Glomerular endothelial cell (primary cell): Measurements from ENCODE around the gene KIF4A. TPM values are rescaled to one million over a fixed set of nuclear protein-coding genes. Genes with fewer than 3 reads are reported as not detected.

Experiments used
- DNase-seq: peaks from one replicate; pipeline ENCODE4 v3.0.0-alpha.2; 2011; ENCODE audit warnings: low read depth, low spot score; ENCODE audit errors: extremely low read depth
- total RNA-seq: library from RNA; depleted of rRNA; stranded (reverse); fragments of >200 nt; gene quantifications from 2 replicates; pipeline ENCODE4 v1.2.3, GENCODE V29; 2015

The KIF4A gene
- total RNA-seq, 1 donor from 2014 or later: 6.3 TPM

DNA sequence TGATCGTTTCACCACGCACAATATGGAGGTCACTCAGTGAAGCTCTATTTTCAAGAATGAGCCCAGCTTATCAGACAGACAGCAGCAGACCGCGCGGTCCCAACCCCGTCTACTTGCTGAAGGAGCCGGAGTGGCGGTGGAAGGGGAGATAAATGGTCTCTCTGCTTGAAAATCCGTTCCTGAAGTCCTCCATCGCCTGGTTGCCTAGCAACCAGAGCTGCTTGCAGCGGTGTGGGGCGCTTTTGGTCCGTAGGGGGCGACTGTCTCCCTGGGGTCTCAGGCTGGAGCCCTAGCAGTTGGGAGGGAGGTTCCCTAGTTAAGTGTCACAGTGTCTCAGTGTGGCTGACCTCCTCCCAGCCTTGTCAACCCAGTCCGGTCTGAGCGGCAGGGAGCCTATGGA lies 146.4 kb downstream of the KIF4A start:
- no peak for DNase-seq

DNA sequence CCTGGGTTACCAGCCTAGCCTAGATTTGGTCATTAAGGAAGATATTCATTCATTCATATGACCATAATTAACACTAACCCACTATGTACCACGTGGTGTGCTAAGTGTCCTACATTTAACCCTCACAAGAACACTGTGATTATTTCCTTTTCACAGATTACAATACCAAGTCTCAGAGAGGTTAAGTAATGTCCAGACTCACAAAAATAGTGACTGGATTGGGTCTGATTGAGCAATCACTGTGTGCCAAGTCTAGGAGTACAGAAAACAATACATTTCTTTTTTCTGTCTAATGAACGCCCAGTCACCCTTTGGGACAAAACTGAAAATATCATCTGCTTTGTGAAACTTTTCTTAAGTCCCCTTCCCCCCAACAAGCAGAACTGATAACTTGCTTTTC lies 147.1 kb downstream of the KIF4A start:
- no peak for DNase-seq

DNA sequence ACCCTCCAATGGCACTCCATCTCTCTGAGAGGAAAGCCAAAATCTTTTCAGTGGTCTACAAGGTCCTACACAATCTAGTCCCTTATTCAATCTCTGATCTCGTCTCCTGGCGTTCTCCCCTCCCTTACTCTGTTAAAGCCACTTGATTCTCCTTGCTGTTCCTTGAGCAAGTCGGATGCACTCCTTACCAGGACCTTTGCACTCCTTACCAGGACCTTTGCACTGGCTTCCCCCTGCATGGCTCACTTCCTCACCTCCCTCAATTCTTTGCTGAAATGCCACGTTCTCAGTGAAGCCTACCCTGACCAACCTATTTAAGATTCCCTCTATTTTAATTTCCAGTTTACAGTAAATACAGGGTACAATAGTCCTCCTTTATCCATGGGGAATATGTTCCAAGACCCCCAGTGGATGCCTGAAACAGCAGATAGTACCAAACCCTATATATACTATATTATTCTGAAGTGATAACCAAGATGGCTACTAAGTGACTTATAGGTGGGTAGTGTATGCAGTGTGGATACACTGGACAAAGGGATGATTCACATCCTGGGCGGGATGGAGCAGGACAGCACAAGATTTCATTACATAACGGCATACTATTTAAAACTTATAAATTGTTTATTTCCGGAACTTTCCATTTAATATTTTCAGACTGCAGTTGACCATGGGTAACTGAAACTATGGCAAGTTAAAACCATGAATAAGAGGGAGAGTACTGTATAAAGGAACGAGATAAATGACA lies 148.2 kb downstream of the KIF4A start:
- DNase-seq: no peak

DNA sequence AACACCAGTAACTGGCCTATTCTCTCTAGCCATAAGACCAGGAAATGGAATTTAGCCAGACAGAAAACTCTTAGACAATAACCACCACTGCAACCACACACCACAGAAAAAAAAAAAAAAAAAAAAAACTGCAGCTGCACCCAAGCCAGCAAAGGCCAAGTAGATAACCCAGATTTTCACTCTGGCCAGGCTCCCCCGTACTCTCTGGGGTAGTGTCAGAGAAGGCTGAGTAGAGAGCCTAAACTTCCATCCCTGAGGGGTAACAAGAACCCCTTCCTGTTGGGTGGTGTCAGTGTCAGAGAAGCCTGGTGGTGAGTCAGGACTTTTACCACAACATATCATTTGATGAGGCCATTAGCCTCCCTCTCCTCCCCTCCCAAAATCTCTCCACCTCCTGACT lies 149.1 kb downstream of the KIF4A start:
- no peak for DNase-seq

DNA sequence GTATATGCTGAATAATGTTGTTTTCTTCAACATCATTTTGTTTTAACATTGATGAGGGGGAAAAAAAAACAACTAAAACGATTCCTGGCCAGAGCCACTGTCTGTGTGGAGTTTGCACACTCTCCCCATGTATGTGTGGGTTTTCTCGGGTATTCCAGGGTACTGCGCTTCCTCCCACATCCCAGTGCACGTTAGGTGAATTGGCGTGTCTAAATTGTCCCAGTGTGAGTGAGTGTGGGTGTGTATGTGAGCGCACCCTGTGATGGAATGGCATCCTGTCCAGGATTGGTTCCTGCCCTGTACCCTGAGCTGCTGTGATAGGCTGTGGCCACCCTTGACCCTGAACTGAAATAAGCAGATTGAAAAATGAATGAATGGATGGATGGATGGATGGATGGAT lies 152.3 kb downstream of the KIF4A start:
- no peak for DNase-seq

DNA sequence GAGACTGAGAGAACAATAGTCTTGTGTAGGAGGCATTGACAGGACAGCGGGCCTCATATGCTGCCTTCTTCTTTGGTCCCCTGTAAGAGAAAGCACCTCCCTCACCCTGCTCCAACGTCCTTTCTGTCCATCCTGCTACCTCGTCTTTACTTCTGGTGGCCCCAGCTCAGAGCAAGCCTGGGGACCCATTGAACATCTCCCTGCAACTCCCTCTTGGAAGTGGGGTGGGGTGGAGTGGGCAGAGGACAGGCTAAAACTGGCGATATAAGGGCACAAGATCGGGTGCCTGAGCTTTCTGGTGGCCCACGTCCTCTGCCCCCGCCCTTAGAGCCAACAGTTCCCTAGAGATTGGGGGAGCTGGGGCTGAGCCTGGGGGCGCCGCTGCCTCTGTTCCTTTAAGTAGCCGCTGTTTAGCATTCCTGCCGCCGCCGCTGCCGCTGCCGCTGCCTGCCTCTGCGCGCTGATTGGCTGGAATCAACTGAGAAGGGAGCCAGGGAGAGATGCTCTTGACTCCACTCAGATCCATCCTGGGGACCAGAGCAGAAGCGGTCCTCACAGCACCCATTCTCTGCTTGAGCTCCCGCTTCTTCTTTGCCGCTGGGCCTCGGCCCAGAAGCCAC lies 154.5 kb downstream of the KIF4A start, which contains the start of gene DLG3:
Gene DLG3, plus strand, starts transcription at position 510 of the 620 bp plus-strand sequence. CDS start 367 bp downstream, outside the sequence.
- no peak for DNase-seq

DNA sequence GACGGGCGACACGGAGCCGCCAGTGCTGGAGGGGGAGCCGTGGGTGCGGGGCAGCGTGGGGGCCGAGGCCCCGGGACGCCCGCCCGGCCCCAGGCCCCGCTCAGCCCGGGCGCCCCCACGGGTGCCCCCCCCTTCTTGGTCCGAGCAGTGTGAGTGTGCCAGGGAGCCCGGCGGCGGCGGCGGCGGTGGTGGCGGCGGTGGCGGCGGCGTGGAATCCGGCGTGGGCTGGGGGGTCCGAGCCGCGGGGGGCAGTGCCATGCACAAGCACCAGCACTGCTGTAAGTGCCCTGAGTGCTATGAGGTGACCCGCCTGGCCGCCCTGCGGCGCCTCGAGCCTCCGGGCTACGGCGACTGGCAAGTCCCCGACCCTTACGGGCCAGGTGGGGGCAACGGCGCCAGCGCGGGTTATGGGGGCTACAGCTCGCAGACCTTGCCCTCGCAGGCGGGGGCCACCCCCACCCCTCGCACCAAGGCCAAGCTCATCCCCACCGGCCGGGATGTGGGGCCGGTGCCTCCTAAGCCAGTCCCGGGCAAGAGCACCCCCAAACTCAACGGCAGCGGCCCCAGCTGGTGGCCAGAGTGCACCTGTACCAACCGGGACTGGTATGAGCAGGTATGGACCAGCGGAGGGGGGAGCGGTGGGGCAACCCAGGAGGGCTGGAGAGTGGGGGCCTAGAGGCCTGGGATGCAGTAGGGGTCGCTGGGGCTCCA lies 155.2 kb downstream of the KIF4A start:
- DNase-seq: no peak

DNA sequence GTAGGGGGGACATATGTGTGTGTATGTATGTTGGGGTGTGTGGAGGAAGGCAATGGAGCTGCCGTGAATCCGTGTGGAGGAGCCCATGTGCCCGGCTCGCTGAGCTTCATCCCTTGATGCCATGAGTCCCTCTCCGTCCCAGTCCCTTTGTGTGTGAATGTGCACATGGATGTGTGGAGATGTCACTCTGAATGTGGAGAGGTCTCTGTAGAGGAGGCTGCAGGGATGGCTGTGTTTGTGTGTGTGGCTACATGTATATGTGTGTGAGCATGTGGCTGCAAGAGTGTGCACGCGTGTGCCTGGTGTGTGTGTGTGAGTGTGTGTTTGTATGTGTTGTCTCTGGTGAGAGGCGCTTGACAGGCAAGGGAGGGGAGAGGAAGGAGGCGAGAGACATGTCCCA lies 156.0 kb downstream of the KIF4A start:
- DNase-seq: no peak

DNA sequence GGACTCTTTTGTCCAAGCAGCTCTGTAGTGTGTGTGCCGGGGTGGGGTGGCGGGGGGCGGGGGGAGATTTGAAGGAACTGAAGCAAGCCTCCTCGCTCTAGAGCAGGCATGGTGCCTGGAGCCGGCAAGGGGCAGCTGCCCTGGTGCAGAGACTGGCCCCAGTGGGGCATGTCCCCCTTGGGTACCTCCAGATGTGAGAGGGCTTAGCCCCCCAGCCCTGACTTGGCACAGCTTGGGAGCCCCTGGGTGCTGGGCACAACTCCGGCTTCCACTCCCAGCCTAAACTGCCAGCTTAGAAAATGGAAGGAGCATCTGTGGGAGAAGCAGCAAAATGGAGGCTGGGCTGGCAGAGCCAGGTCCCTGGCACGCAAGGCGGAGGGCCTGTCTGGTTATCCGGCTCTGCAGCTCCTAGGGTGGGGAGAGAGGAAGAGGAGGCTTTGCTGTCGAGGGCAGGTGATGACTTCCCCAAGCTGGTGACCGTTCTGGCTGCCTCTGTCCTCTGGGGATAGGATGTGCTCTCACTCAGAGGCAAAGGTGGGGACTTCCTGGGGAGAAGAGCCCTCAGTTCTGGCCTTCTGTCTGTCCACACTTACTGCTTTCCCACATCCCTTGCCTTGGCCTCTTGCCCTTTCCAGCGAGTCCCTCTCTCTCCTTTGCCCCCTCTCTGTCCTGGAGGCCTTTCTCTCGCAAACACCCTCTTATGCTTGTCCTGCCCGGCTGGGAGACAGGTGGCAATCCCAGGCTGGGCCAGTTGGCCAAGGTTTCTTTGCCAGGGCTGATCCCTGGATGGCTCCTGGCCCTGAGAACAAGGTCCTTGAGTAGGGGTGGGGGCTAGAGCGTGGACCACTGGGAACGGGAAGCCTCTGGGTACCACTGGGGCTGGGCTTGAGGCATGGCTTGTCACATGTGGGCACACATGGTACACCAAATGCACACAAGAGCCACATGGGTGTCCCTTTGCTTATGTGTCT lies 156.8 kb downstream of the KIF4A start:
- no peak for DNase-seq

DNA sequence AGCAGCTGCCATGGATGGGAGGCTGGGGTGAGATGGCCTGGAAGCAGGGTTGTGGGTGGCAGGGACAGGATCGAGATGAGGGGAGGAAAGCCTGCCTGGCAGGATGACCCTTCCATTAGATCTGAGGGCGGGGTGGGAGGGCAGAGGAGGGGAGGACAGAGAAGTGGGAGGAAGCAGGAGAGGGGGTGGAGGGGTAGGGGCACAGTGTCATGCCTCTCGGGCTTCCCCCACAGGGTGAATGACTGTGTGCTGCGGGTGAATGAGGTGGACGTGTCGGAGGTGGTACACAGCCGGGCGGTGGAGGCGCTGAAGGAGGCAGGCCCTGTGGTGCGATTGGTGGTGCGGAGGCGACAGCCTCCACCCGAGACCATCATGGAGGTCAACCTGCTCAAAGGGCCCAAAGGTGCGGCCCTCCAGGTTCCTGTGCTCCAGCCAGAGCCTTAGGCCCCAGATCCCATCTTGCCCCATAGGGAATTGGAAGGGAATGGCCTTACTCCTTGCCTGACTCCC lies 159.6 kb downstream of the KIF4A start:
- no peak for DNase-seq

DNA sequence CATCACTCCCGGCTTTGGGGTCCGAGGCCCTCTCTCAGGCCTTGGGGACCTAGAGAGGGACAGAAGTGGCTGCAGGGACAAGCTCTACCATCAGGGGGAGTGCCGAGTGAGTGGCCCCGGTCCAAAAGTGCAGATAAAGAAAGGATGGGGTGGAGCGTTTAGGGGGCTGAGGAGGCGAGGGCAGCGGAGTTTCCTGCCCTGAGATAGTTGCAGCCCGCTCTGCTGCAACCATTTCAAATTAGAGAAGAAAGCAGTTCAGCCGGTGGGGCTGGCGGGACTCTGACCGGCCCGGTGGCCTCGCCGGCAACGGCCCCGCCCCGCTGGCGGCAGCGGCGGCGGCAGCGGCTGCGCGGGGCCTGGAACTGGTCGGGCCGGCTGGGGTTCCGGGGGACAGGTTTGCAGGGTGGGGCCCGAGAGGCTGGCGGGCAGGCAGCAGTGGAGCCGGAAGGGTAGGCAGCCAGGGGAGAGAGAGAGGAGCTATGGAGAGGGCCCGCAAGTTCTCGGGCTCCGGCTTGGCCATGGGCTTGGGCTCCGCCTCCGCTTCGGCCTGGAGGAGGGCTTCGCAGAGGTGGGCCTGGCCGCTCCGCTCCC lies 162.3 kb downstream of the KIF4A start:
- DNase-seq: no peak

DNA sequence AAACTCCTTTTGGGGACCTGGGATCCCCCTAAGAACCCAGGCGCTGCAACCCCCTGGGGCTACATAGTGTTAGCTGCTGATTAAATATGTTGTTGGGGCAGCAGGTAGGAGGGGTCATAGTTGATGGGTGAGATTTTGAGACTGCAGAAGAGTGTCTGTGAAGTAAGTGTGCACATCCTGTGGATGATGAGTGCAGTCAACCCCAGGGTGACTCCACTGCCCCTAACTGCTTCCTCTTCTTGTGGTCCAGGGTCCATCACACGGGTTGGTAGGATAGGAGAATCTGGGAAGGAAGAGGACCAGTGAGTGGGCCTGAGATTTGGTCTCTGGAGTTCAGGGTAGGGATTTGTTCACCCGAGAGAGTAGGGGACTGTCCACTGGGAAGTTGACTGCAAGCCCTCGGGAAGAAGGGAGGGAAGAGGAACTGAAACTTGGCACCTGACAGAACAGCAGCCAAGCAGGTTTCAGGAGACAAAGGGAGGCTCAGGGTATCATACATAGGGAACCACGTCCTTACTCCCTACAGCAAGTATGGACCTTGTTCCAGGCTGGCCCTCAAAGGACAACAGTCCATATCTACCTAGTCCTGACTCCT lies 163.2 kb downstream of the KIF4A start:
- DNase-seq: no peak

DNA sequence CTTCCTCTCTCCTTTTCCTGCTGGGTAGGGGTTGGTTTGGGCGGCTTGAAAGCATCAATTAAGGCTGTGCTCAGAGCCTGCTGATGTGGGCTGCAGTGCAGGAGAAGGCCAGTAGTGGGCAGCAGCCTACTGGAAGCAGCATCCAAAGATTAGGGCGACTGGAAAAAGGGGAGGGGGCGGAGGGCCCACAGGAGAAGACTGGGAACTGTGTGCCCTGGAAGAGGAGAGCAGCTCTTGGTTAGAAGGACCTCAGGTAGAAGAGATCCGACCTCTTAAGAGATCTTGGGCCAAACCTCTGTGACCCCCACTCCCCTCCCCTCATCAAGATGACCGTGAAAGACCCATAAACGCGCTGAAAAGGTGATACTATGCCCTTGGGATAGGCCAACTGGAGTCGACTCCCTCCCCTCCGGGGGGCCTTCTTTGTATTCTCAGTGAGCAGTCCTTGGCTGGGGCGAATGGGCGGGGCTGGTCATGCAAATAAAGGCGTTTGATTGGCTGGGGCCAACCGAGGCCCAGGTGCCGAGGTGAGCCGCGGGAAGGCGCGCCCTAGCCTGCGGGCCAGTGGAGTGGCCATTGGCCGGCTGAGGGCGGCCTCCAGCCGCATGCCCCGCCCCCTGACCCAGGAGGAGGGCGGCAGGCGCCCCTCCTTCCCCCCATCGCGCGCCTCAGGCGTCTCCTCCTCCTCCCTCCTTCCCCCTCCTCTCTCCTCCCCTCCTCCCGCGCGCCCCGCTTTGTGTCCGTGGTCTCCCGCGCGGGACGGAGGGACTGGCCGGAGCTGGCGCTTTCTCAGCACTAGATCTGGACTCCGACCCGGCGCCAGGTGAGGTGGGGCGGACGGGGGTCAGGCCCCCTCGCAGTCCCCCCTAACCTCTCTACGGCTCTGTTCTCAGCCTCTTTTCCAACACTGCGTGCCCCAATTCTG lies 164.8 kb downstream of the KIF4A start:
- DNase-seq: no peak

DNA sequence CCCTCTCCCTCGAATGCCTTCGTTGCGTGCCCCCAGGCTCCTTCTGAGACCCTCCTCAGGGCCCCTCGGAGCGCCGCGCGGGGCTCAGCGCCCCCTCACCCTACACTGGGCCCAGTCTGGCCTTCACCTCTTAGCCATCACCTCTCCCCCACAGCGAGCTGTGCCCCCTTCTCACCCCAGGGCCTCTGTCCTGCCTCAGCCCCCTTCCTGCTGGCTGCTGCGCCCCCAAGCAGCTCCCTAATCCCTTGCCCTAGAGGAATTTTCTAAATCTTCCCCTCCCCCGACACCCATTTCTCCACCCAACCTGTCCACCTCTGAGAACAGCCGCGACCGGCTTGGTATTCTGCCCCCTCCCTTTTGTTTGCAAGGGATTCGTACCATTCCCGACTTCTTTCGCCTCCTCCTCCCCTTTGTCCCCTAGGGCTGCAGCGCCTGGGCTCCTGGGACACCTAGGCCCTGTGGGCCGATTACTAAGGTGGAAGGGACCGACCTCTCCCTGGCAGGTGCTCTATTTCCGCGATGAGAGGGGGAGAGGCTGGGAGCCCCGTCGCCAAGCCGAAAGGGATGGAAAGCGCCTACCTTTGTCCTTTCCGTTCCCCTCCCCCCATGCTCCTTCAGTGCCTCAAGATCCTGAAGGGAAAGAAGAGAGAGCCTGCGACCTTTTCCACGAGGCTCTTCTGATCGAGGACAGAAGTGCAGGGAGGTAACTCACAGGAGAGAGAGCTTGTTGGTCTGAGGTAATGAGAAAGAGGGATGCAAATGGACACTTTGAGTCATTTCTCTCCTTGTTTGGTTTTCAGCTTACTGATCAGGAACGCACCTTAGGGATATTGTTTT lies 165.7 kb downstream of the KIF4A start:
- DNase-seq: no peak

DNA sequence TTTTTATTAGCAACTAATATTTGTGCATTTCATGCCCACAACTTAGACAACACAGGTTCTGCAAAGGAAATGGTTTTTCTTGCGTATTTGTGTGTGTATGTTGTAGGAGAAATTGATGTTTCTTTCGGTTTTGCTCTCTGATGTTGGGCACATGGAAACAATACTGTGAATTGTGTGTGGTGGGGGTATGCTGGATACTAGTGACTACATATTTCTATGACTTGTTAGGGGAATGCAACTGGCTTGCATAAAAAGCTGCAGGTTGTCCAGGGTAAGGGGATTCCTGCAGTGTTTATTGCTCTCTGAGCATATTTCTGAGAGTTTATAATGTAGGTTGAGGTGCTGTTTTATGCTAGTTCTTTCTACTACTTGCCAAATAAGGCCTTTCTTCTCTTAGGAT lies 166.4 kb downstream of the KIF4A start:
- DNase-seq: no peak

DNA sequence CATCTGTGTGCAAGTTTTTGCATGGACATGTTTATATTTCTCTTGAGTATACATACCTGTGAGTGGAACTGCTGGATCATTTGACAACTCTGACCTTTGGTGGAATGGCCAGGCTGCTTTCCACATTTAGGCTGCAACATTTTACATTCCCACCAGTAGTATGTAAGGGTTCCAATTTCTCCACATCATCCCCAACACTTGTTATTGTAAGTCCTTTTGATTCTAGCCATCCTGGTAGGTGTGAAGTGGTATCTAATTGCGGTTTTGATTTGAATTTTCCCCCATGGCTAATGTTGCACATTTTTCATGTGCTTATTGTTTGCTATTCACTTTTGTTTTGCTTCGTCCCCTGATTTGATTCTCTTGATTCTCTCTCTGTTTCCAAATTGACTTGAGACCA lies 171.1 kb downstream of the KIF4A start:
- DNase-seq: no peak

DNA sequence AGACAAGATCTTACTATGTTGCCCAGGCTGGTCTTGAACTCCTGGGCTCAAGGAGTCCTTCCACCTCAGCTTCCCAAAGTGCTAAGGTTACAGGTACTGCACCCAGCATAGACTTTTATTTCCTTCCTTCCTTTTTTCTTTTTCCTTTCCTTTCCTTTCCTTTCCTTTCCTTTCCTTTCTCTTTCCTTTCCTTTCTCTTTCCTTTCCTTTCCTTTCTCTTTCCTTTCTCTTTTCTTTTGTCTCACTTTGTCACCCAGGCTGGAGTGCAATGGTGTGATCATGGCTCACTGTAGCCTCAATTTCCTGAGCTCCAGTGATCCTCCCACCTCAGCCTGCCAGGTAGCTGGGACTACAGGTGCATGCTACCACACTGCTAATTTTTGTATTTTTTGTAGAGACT lies 174.1 kb downstream of the KIF4A start:
- no peak for DNase-seq

DNA sequence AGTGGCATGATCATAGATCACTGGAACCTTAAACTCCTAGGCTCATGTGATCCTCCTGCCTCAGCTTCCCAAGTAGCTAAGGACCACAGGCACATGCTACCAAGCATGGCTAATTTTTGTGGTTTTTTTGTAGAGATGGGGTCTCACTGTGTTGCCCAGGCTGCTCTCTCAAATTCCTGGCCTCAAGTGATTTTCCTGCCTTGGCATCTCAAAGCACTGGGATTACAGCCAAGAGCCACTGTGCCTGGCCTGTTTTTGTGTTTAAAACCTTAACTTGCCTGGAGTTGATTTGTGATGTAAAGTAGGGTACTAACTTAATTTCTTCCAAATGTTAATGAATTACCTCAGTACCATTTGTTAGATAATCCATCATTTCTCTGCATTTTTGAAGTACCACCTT lies 177.1 kb downstream of the KIF4A start:
- DNase-seq: no peak
